MG63 (cell line): Measurements from ENCODE around the gene HERC2. TPM values are rescaled to one million over a fixed set of nuclear protein-coding genes. Genes with fewer than 3 reads are reported as not detected.
"Not testable (repeated sequence)": the region's sequence is repeated elsewhere in the genome, so short reads cannot be mapped to it uniquely, and the experiment has no call there.

Source experiments
- DNase-seq: peaks from one replicate; pipeline ENCODE4 v3.0.0-alpha.2; 2020
- H3K27me3 ChIP-seq: fragments of 250-450 bp; sonication (Bioruptor Pico); 2 replicates; pipeline ENCODE4 v1.5.1; 2020; ENCODE audit warnings: mild to moderate bottlenecking, moderate library complexity
- H3K36me3 ChIP-seq: fragments of 250-450 bp; sonication (Bioruptor Pico); 2 replicates; pipeline ENCODE4 v1.5.1; 2020; ENCODE audit warnings: mild to moderate bottlenecking, moderate library complexity
- H3K4me3 ChIP-seq: fragments of 250-450 bp; sonication (Bioruptor Pico); 2 replicates; pipeline ENCODE4 v1.5.1; 2020; ENCODE audit warnings: mild to moderate bottlenecking, moderate library complexity
- H3K9me3 ChIP-seq: fragments of 250-450 bp; sonication (Bioruptor Pico); 2 replicates; pipeline ENCODE4 v1.5.1; 2020; ENCODE audit warnings: mild to moderate bottlenecking, moderate library complexity
- total RNA-seq: library from RNA; depleted of rRNA; stranded (reverse); fragments of >200 nt; shearing (Covaris generic); gene quantifications from 2 replicates; pipeline ENCODE4 v1.2.3, GENCODE V29; 2014; ENCODE audit warnings: low replicate concordance; rRNA removed

The HERC2 gene
- 11.5 and 27.5 TPM in 2 replicates for total RNA-seq

GRCh38 chr15:28322129-28322588 lies at the start of gene HERC2:
HERC2 (minus strand) TSS chr15:28322179; CDS start chr15:28321433, 746 bp downstream.
- H3K27me3 ChIP-seq, H3K9me3 ChIP-seq, DNase-seq, H3K36me3 ChIP-seq: not testable (repeated sequence)
- H3K4me3 ChIP-seq = peak within 1 kb of the TSS; percentile 50

DNA sequence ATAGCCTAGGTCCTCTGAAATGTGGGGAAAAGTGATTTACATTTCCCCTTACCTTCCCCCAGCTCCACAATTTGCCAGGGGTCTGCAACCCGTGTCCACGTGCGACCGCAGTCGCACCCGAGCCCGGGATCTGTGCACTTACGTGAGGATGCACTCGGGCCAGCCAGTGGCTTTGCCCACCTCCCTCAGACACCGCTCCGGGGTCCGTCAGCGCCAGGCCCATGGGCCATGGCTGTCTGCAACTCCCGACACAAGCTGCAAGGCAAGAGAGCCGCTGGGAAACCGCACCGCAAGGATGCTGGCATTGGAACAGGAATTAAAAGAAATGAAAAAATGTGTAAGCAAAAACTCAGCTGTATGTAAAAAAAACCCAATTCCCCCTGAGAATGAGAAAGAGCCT lies 43.5 kb upstream of the HERC2 start:
- not testable (repeated sequence) for H3K27me3 ChIP-seq, DNase-seq, H3K9me3 ChIP-seq, H3K36me3 ChIP-seq, H3K4me3 ChIP-seq

- H3K27me3 ChIP-seq, H3K4me3 ChIP-seq, H3K9me3 ChIP-seq, H3K36me3 ChIP-seq, DNase-seq: not testable (repeated sequence)
Measured at GRCh38 chr15:28357984-28358383, 36.0 kb upstream of the HERC2 start, which contains the start of gene GOLGA6L24. GOLGA6L24 (minus strand) TSS chr15:28358084; CDS start chr15:28358023, 61 bp downstream.

- not testable (repeated sequence) for H3K27me3 ChIP-seq, H3K36me3 ChIP-seq, DNase-seq, H3K9me3 ChIP-seq
- peak overlapping the region; percentile 50 for H3K4me3 ChIP-seq
Measured at GRCh38 chr15:28321358-28322078, 461 bp downstream of the HERC2 start.

DNA sequence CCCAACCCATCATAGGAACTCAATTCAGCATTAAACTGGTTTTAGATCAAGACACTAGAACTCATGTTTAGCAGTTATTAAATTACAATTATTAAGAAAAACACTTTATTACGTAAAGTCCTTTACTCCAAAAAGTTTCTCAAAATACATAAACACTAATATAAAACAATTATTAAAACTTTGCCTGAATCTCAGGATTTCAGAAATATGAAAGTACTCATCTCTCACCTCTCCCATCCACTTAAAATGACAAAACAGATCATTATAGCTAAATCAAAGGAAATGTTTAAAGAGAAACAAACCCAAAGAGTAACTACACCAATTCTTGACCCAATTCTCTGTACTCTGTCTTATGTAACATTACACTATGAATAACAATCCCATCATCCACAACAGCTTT lies 2.3 kb downstream of the HERC2 start:
- not testable (repeated sequence) for H3K4me3 ChIP-seq, DNase-seq, H3K27me3 ChIP-seq, H3K9me3 ChIP-seq
- peaks cover 18% of the 10 kb centered on the region for H3K36me3 ChIP-seq

DNA sequence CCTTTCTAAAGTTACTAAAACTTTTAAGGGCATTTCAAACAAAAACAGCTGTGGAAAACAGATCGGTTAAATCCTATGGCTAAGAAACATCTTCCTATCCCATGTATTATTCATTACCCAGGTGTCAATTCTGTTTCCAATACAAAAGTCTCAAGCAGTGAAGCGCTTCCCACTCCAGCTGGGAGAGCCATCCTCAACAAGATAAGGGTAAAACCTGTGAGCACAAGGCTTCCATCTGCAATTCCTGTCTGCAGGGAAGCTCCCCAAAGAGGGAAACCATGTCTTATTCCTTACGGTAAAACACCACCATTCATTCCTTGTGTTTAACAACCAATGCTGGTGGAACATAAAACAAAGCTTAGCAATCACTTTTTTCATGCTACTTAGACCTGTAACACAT lies 3.2 kb downstream of the HERC2 start:
- DNase-seq, H3K9me3 ChIP-seq, H3K4me3 ChIP-seq, H3K27me3 ChIP-seq: not testable (repeated sequence)
- H3K36me3 ChIP-seq = peaks cover 19% of the 10 kb centered on the region

DNA sequence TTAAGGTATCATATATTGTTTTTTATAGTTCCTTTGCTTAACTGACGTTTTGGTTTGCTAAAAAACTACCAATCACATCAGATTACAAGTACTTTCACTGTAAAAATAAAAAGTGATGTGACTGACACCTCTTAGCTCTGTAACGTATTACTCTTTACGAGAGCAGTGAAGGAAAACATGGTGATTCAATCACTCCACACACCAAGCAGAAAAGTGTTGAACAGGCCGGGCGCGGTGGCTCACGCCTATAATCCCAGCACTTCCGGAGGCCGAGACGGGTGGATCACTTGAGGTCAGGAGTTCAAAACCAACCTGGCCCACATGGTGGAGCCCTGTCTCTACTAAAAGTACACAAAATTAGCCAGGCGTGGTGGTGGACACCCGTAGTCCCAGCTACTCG lies 3.9 kb downstream of the HERC2 start:
- H3K36me3 ChIP-seq = peaks cover 22% of the 10 kb centered on the region
- H3K4me3 ChIP-seq, H3K27me3 ChIP-seq, DNase-seq, H3K9me3 ChIP-seq: not testable (repeated sequence)

DNA sequence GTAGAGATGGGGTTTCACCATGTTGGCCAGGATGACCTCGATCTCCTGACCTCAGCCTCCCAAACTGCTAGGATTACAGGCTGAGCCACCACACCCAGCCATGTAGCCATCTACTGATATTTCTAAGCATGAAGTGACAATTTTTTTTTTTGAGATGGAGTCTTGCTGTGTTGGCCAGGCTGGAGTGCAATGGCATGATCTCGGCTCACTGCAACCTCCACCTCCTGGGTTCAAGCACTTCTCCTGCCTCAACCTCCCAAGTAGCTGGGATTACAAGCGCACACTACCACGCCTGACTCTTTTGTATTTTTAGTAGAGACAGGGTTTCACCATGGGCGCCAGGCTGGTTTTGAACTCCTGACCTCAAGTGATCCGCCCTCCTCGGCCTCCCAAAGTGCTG lies 5.0 kb downstream of the HERC2 start:
- DNase-seq, H3K27me3 ChIP-seq, H3K4me3 ChIP-seq, H3K9me3 ChIP-seq: not testable (repeated sequence)
- H3K36me3 ChIP-seq = peaks cover 22% of the 10 kb centered on the region

DNA sequence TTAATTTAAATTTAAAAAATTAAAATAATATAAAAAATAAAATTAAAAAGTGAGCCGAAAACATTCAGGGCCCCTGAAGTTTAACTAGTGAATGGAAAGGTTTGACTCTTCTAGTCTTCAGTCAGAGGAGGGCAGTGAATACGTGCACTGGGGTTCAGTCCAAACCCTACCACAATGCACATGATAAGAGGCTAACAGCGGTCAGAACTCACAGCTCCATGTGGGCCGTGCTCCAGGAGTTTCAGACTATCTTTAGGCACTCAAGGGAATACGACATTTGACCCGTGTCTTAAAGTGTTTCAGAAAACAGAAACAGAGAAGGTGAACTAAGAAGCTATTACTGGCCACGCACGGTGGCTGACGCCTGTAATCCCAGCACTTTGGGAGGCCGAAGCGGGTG lies 11.5 kb downstream of the HERC2 start:
- DNase-seq = not testable (repeated sequence)

DNA sequence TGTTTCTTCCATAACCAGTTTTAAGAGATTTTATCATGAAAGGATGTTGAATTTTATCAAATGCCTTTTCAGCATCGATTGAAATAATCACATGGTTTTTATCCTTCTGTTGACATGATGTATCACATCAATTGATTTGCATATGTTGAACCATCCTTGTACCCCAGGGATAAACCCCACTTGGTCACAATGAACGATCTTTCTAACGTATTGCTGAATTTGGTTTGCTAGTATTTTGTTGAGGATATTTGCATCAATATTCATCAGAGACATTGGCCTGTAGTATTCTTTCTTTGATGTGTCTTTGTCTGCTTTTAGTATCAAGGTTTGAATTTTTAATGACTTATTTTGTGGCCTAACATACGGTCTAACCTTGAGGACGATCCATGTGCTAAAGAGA lies 13.3 kb downstream of the HERC2 start:
- not testable (repeated sequence) for H3K4me3 ChIP-seq, DNase-seq, H3K27me3 ChIP-seq, H3K9me3 ChIP-seq
- H3K36me3 ChIP-seq = peaks cover 10% of the 10 kb centered on the region

More for the DNA sequence above, 11.5 kb downstream of the HERC2 start:
- H3K9me3 ChIP-seq, H3K27me3 ChIP-seq, H3K4me3 ChIP-seq: not testable (repeated sequence)
- peaks cover 19% of the 10 kb centered on the region for H3K36me3 ChIP-seq

- not testable (repeated sequence) for H3K4me3 ChIP-seq, H3K36me3 ChIP-seq, DNase-seq, H3K27me3 ChIP-seq, H3K9me3 ChIP-seq
Measured at GRCh38 chr15:28305700-28306099, 16.3 kb downstream of the HERC2 start.

- H3K9me3 ChIP-seq, DNase-seq, H3K36me3 ChIP-seq, H3K27me3 ChIP-seq, H3K4me3 ChIP-seq: not testable (repeated sequence)
Measured at GRCh38 chr15:28297434-28297833, 24.5 kb downstream of the HERC2 start.

GRCh38 chr15:28296814-28297213 lies 25.2 kb downstream of the HERC2 start:
- not testable (repeated sequence) for DNase-seq, H3K27me3 ChIP-seq, H3K9me3 ChIP-seq, H3K36me3 ChIP-seq, H3K4me3 ChIP-seq

GRCh38 chr15:28295009-28295563 lies 26.9 kb downstream of the HERC2 start:
- not testable (repeated sequence) for DNase-seq, H3K4me3 ChIP-seq, H3K27me3 ChIP-seq, H3K9me3 ChIP-seq
- H3K36me3 ChIP-seq = peaks cover 15% of the 10 kb centered on the region

DNA sequence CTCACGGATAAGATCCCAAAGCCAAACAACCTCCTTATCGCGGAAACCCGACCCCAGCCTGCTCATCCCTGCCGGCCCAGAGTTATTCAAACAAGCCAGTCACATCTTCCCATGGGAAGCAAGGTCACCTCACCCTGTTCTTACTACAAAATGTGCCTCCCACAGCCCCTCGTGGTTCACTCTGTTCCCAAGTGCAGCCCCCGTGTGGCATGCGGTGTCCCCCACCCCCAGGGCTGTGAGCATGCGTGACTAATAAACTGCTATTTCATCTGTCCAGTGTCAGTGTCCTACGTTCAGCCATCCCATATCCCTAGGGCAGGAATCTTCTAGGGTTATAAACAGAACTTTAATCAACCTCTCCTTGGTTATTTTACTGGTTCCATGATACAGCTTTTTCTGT lies 27.4 kb downstream of the HERC2 start:
- H3K4me3 ChIP-seq, DNase-seq, H3K27me3 ChIP-seq, H3K9me3 ChIP-seq: not testable (repeated sequence)
- peaks cover 18% of the 10 kb centered on the region for H3K36me3 ChIP-seq

DNA sequence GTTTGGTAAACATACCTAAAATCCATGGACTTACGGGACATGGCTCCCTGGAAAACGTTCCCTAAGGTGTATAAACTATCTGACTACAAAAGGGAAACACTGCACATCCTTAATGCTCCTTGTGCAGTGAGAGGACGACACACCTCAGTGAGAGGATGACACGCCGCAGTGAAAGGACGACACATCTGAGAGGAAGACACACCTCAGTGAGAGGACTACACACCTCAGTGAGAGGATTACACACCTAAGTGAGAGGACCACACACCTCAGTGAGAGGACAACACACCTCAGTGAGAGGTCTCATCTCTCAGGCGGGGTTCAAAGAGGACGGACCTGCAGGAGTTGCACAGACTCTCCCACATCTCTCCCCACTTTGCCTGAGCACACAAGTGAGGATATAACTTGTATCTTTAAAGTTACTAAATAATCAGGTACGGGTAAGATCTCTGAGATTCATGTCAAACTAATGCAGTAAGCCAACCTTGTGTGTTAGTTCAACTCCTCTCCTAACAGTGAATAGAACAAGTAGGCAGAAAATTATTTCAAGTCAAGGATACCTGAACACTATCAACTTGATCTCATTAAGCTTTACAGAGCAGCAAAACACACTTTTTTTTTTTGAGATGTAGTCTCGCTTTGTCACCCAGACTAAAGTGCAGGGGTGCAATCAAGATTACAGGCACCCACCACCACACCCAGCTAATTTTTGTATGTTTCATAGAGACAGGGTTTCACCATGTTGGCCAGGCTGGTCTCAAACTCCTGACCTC lies 32.1 kb downstream of the HERC2 start:
- Histone ChIP-seq H3K27me3 (no peaks in the 10 kb centered on the region), H3K9me3 (no peaks in the 10 kb centered on the region; the same call in 1 of the 2 replicates), H3K36me3 (peaks cover 18% of the 10 kb centered on the region), H3K4me3 (no peak overlapping the region)
- DNase-seq = no peak
